ENCODE measurements around the gene TAAR9.

Gene TAAR9

DNA sequence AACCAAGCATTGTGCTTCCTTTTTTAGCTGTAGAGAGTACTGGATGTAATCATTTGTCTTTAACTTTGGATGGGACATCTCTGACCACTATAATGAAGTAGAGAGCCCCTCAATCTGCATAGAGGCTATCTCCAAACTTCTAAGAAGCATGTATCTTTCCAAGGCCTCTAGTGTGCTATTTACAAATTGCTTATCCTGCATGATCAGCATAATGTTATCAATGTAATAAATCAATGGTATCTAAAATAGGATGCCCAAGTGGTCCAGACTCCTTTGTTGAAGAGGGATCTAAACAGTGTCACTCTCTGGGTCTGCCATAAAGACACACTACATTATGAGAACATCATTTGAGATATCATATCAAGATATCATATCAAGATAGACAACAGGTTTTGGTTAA is 6.7 kb downstream of the TAAR9 start:
- TF ChIP-seq, protein P1, sequence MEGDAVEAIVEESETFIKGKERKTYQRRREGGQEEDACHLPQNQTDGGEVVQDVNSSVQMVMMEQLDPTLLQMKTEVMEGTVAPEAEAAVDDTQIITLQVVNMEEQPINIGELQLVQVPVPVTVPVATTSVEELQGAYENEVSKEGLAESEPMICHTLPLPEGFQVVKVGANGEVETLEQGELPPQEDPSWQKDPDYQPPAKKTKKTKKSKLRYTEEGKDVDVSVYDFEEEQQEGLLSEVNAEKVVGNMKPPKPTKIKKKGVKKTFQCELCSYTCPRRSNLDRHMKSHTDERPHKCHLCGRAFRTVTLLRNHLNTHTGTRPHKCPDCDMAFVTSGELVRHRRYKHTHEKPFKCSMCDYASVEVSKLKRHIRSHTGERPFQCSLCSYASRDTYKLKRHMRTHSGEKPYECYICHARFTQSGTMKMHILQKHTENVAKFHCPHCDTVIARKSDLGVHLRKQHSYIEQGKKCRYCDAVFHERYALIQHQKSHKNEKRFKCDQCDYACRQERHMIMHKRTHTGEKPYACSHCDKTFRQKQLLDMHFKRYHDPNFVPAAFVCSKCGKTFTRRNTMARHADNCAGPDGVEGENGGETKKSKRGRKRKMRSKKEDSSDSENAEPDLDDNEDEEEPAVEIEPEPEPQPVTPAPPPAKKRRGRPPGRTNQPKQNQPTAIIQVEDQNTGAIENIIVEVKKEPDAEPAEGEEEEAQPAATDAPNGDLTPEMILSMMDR (IDR thresholded peaks at IDR 0.05) = no peak

DNA sequence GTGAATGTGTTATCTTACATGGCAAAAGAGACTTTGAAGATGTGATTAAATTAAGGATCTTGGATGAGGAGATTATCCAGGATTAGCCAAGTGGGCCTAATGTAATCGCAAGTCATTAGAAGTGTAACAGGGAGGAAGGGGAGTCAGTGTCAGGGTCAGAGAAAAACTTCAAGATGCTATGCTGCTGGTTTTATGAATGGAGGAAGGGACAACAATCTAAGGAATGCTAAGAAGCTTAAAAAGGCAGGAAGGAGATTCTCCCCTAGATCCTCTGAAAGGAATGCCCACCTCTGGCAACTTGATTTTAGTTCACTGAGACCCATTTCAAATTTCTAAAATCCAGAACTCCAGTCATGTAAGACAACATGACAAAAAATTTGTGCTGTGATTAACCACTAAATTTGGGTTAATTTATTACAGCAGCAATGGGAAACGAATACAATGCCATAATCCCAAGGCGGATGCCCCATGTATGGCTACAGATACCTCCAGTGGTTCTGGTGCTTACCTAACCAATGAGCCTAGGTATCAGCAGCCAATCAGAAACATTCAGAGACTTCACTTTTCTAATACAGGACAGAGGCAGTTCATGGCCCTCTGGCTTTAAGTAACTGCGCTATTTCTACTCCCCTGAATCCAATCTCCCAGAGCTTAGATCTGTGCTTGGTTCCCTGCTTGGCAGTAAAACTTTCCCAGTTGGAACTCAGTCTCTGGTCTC is 10.8 kb downstream of the TAAR9 start:
- TF ChIP-seq, protein P1 (IDR thresholded peaks at IDR 0.05) = no peak

DNA sequence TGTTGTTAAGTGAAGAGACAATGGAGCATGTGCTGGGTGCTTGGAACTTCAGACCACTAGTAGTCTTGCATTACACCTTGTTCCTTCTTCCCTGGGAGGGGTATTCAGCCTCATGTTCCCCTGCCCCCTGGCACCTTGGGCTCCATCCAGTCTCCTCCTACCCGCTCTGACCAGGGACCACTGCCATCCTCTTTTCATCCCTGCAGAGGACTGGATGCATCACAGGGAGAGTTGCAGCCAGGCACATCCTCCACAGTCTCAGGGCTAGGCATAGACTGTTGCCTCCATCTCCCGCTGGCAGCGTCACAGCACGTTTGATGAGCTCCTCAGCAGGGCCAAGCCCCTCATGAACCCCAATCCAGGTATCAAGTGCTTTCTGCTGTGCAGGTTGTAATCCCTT is 13.1 kb downstream of the TAAR9 start:
- TF ChIP-seq, protein P1 (IDR thresholded peaks at IDR 0.05) = no peak

DNA sequence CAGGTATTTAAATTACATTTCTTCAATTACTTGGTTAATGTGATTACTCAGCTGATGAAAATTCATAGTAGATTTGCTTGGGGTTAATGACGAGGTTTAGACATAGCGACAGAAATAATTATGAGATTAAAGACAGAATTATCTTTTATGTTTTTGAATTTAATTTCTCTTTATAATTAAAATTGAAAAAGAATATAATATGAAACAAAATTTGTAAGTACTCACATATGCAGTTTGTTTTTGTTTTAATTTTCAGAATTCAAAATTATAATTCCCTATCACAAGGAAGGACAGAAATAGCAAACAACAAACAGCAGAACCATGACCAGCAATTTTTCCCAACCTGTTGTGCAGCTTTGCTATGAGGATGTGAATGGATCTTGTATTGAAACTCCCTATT is 14.3 kb downstream of the TAAR9 start, which contains the start of gene TAAR8:
TSS of gene TAAR8 (plus strand) at position 301 of the 400 bp plus-strand sequence. CDS start at position 322, 21 bp downstream.
- TF ChIP-seq, protein P1 (IDR thresholded peaks at IDR 0.05) = no peak

DNA sequence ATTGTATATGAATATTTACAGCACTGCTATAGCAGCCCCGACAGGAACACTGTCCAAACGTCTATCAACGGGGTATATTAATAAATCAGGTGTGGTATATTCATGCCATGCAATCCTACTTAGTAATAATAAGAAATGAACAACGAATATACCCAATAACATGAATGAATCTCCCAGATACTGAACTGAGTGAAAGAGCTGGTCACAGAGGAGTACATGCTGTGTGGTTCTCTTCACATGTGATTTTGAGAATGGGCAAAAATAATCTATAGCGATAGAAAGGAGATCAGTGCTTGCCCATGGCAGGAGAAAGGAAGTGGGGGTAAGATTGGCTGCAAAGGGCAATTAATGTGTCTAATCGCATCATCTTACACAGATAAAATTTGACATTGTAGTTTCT is 28.3 kb downstream of the TAAR9 start:
- TF ChIP-seq, protein P1 (IDR thresholded peaks at IDR 0.05) = no peak

DNA sequence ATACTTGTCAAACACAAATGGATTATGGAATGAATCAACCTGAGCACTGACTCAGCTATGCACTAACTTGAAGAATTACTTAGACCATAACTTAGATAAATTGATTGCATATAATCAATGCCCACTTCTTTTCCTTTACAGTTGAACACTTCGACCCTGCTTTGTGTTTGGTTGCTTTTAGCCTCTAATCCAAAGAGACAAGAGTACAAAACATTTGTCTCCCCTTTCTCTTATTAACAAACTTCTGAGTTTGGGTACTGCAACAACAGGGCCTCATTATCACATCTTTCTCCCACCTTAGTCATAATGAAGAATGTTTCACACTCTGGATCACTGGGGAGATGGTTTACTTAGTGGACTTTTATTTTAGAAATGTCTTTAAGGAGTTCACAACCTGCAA is 29.5 kb downstream of the TAAR9 start:
- TF ChIP-seq, protein P1 (IDR thresholded peaks at IDR 0.05) = no peak

DNA sequence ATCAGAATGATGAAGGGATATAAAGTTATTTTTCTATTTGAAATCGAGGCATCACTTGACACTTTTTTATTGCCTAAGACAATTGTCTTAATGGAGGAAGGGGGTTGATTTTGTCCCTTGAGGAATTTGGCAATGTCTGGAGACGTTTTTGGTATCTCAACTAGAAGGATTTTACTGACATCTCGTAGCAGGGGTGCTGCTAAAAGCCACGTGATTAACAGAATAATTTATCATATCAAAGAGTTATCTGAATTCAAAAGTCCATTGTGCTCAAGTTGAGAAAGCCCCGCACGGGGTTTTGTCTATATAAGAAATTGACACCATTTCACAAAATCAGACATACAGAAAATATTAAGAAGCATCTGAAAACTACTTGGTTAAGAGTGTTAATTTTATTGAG is 30.5 kb downstream of the TAAR9 start:
- TF ChIP-seq, protein P1 (IDR thresholded peaks at IDR 0.05) = no peak

DNA sequence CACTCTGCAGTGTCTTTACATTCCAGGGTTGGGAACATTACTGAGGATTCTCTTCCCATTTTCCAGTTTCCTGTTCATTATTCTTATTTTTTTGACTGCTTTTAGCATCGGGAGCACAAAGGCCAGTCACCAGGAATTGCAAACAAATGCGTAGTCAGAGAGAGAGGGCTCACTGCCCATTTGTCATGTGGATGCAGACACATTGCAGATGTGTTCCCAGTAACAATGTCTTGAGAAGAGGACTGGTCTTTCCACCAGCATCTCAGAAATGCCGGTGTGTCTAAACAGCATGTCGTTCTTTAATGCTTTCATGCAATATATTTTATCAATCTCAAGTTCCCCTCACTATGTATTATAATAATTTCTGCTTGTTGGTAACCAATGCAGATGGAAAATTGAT is 31.1 kb downstream of the TAAR9 start:
- TF ChIP-seq, protein P1 (IDR thresholded peaks at IDR 0.05) = no peak

Data from LNCAP (cell line).